NCI-H82 (cell line): ENCODE results near the gene PDHB.

ENCODE experiments used
- DNase-seq: peaks from one replicate; lab custom pipeline; 2025; lab: John Stamatoyannopoulos, UW

Gene PDHB

GRCh38 chr3:58398669-58399333 is 34.8 kb downstream of the PDHB start:
- no peak for DNase-seq

- no peak for DNase-seq
Measured at GRCh38 chr3:58394339-58394738, 39.3 kb downstream of the PDHB start.

- DNase-seq, result no peak
Measured at GRCh38 chr3:58392181-58392580, 41.5 kb downstream of the PDHB start.

- no peak for DNase-seq
Measured at GRCh38 chr3:58391156-58391865, 42.3 kb downstream of the PDHB start.

- DNase-seq, result no peak
Measured at GRCh38 chr3:58388550-58389091, 45.0 kb downstream of the PDHB start.

GRCh38 chr3:58387650-58388546 is 45.7 kb downstream of the PDHB start:
- DNase-seq, result no peak

GRCh38 chr3:58386626-58387365 is 46.8 kb downstream of the PDHB start:
- DNase-seq, result no peak

GRCh38 chr3:58384381-58385090 is 49.1 kb downstream of the PDHB start:
- DNase-seq, result no peak

GRCh38 chr3:58383904-58384303 is 49.7 kb downstream of the PDHB start:
- DNase-seq, result no peak

GRCh38 chr3:58383476-58383875 is 50.2 kb downstream of the PDHB start:
- DNase-seq, result no peak

- DNase-seq, result no peak
Measured at GRCh38 chr3:58379351-58380073, 54.1 kb downstream of the PDHB start.

GRCh38 chr3:58377750-58378149 is 55.9 kb downstream of the PDHB start:
- DNase-seq, result no peak
